NCI-H774 (cell line): ENCODE results near the gene KIF2B.
"Not testable (repeated sequence)": the region's sequence is repeated elsewhere in the genome, so short reads cannot be mapped to it uniquely, and the experiment has no call there.

ENCODE experiments used
- DNase-seq: peaks from one replicate; lab custom pipeline; 2025; lab: John Stamatoyannopoulos, UW

The KIF2B gene, protein sequence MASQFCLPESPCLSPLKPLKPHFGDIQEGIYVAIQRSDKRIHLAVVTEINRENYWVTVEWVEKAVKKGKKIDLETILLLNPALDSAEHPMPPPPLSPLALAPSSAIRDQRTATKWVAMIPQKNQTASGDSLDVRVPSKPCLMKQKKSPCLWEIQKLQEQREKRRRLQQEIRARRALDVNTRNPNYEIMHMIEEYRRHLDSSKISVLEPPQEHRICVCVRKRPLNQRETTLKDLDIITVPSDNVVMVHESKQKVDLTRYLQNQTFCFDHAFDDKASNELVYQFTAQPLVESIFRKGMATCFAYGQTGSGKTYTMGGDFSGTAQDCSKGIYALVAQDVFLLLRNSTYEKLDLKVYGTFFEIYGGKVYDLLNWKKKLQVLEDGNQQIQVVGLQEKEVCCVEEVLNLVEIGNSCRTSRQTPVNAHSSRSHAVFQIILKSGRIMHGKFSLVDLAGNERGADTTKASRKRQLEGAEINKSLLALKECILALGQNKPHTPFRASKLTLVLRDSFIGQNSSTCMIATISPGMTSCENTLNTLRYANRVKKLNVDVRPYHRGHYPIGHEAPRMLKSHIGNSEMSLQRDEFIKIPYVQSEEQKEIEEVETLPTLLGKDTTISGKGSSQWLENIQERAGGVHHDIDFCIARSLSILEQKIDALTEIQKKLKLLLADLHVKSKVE

DNA sequence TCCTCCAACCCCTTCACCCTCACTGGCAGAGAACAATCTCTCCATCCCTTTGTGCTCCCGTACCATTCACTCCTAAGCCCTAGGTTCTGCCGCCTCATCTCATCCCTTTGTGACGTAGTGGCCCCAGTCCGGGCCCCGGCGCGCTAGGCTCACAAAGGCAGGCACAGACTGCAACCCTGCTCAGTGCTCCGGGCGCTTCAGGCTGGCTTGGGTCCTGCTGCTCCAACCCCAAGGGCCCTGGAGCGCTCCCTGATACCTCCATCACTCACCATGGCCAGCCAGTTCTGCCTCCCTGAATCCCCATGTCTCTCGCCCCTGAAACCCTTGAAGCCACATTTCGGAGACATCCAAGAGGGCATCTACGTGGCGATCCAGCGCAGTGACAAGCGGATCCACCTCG is at the start of gene KIF2B:
KIF2B (plus strand) TSS at position 164 of the 400 bp plus-strand sequence; CDS start at position 271, 107 bp downstream.
- DNase-seq: no peak

DNA sequence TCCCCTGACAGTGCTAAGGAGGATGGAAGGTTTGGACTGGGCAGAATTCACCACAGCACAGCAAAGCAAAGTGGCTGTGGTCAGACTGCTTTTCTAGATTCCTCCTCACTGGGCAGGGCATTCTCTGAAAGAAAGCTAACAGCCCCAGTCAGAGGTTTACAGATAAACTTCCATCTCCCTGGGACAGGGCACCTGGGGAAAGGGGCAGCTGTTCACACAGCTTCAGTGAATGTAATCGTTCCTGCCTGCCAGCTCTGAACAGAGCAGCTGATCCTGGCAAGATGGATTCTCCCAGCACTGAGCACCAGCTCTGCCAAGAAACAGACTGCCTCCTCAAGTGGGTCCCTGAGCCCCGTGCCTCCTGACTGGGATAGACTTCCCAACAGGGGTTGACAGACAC is 42.4 kb upstream of the KIF2B start:
- no peak for DNase-seq

DNA sequence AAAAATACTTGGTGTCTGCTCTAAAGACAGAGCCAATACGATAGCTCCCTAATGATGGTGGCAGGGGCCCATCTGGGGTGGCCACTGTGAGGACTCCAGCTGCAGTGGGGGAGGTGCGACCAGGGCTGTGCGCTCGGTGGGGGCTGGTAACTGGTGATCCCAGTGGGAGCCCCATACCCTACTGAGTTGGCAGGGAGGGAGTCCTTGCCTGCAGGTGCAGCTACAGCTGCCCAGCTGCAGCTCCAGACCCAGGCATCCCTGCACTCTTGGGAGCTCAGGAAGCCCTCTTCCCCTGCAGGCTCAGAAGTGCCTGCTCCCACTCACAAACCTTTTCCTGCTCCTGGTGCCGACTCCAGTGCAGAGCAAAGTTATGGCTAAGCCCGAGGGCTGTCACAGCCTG is 31.2 kb upstream of the KIF2B start:
- DNase-seq: no peak

DNA sequence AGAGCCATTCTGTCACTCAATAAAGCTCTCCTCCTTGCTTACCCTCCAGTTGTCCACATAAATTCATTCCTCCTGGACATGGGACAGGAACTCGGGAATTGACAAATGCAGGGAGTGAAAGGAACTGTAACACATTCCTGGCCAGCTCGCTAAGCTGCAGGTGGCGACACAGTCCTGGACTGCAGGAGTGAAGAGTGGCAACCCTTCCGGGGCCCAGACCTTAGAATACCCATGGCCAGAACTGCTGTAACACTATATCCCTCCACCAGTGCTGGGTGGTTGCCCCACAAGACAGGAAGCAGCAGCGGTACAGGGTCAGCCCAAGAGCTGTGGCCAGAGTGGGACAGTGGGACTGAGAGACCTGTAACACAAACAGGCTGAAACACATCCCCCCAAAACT is 30.3 kb upstream of the KIF2B start:
- no peak for DNase-seq

DNA sequence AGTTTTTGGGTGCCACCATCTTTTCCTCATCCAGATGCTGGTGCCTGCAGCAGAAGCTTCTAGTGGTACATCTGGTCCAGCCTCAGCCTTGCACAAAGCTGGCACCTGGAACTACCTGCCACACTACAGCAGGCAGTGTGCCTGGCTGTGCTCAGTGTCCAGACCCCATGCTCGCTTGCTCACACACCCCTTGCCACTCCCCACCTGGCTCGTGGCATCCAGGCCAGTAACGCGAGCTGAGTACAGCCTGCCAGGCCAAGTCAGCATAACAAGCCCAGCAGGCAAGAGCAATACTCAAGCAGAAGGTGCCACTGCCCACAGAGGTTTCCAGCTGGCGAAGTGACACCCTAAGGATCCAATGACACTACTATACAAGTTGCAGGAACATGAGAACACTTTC is 29.7 kb upstream of the KIF2B start:
- DNase-seq: no peak

DNA sequence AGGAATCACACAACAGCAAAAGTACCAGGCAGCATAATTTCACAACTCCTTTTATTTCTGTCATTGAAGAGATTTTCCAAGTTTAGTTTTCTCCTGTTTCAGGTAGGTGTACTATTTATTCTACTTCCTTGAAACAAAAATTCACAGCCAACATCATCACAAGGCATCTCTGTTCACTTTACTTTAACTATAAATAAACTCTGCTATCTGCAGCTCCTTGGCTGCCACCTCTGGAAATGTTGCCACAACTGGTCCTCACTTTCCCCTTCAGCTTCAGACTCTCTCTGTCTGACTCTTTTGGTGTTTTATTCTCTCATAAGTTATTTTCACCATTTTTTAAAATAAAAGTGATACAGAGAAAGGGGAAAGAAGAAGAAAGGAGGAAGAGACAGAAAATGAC is 27.9 kb upstream of the KIF2B start:
- DNase-seq: no peak

DNA sequence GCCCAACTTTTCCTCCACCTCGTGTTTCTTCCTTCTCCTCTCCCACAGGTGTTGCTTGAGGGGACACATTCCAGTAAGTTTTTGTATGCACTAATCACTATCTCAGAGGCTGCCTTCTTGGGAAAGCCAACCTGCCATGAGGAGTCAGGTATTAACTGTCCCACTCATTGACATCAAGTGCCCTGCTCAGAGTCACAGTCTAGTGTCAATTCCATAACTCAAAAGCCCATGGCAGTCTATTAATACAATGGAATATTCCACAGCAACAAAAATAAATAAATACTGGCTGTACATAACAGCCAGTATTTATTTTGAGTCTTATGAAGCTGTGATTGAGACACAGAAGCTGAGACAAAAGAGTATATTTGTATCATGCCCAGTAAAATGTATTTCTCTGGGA is 26.1 kb upstream of the KIF2B start:
- no peak for DNase-seq

DNA sequence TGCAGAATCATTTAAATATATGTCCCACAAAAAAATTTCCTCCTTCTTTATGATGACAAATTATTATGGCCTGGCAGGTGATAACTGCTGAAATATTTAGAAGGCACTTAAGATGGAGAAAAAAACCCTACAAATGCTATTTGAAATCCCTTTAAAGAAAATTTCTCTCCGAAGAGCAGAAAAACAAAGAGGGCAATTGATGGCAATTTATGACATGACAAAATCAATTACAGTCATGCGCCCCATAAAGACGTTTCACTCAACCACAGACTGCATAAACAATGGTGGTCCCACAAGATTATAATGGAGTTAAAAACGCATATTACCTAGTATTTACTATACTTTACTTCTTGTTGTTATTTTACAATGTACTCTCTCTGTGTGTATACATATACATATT is 25.2 kb upstream of the KIF2B start:
- no peak for DNase-seq

DNA sequence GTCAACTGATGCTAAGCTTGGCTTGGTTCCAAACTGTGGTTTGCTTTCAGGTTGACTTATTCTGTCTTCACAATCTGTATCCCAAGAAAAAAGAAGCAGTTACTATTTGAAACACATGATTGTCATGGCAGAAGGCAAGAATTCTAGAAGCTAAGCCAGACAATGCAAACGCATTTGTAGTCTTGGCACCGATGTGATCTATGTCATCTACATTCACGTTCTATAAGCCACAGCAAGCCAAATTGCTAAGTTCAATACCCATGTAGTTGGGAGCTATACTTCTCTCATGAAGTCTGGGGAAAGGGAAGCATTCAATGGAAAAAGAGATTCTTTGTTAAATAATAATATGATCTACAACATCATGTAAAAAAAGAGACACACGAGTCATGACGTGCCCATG is 18.3 kb upstream of the KIF2B start:
- DNase-seq: no peak

DNA sequence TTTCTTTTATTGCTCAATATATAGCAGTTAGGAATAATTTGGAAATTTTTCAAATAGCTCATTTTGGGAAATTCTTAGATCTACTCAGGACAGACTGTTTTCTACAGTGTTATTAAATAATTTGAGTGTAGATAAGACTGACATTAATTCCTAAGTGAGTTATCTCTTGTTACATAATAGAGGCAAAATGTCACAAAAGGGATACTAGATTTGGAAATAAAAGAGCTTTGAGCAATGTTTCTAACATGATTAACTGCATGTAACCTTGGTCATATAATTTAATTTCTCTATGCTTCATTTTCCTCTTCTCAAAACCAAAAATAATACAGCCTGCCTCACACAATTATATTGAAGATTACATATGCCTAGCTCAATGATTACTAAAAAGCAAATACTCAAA is 16.3 kb upstream of the KIF2B start:
- no peak for DNase-seq

DNA sequence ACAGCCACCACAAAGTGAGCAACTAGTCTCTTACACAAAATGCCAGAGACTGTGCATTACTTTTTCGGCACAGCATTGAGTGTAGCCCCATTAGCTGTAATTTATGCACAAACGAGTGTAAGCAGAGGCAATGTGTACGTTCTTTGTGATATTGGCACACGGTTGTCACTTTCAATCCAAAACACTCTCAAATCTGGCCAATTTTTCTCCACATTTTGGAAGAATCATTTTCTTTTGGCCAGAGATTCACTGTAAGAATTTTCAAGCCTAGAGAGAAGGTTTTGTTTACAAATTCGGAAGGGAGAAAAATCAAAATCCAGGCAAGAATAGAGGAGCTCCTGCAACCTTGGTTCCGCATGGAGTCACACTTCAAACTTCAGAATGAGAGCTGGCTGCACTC is 15.4 kb upstream of the KIF2B start:
- DNase-seq: no peak

DNA sequence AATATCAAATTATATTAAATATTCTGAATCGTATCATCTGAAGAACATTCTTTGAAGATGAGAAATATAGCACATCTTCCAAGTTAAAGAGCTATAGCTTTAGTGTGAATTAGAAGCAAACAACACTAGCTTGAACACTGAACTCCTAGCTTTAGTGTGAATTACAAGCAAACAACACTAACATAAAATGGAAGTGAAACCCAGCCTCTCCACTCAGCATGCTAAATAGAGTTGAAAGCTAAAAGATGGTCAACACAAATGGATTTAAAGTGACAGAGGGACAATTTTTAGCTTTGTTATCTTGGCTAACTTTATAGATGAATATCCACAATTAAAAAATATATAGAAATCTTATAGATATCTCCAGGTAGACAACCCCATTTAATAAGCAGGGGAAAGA is 4.5 kb upstream of the KIF2B start:
- no peak for DNase-seq

DNA sequence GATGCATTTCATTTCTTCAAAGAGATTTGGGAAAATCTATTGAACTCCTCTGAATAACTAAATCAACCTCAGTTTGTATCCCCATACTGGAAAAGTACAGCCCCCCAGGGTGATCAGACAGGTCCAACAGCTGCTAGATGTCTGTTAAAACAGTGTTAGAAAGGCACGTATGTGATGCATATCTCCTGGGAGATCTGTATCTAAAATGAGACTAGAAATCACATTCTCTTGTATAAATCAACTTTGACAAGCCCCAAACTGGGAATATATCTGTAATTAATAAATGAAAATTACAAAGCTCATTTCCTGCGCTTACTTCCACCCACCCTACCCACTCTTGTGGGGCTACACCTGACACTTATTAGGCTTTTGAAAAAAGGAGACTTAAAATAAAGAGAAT is 3.8 kb upstream of the KIF2B start:
- DNase-seq: no peak

DNA sequence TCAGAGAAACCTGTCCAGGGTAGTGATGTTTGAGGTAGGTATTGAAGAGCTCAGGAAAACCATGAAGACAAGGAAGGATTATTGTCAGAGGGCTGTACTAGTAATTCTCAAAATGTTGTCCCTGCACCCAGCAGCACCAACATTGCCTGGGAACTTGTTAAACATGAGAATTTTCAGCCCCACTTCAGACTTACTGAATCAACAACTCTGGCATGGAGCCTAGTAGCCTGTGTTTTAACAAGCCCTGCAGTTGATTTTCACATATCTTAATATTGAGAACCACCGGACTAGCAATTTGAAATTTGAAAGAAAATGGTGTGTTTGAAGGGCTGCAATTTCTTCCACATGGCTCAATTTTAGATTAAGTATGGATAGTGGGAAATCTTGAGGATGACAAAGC is 2.8 kb upstream of the KIF2B start:
- no peak for DNase-seq

DNA sequence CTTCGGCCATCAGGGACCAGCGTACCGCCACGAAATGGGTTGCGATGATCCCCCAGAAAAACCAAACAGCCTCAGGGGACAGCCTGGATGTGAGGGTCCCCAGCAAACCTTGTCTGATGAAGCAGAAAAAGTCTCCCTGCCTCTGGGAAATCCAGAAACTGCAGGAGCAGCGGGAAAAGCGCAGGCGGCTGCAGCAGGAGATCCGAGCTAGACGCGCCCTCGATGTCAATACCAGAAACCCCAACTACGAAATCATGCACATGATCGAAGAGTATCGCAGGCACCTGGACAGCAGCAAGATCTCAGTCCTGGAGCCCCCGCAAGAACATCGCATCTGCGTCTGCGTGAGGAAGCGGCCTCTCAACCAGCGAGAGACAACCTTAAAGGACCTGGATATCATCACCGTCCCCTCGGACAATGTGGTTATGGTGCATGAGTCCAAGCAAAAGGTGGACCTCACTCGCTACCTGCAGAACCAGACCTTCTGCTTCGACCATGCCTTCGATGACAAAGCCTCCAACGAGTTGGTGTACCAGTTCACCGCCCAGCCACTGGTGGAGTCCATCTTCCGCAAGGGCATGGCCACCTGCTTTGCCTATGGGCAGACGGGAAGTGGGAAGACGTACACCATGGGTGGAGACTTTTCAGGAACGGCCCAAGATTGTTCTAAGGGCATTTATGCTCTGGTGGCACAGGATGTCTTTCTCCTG is 769 bp downstream of the KIF2B start:
- no peak for DNase-seq

DNA sequence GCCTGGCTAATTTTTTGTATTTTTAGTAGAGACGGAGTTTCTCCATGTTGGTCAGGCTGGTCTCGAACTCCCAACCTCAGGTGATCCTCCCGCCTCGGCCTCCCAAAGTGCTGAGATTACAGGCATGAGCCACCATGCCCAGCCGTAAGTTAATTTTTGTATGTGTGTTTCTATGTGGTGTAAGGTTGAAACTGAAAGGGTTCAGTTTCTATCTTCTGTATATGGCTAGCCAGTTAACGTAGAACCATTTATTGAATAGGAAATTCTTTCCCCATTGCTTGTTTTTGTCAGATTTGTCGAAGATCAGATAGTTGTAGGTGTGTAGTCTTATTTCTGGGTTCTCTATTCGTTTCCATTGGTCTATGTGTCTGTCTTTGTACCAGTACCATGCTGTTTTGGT is 12.0 kb downstream of the KIF2B start:
- not testable (repeated sequence) for DNase-seq

DNA sequence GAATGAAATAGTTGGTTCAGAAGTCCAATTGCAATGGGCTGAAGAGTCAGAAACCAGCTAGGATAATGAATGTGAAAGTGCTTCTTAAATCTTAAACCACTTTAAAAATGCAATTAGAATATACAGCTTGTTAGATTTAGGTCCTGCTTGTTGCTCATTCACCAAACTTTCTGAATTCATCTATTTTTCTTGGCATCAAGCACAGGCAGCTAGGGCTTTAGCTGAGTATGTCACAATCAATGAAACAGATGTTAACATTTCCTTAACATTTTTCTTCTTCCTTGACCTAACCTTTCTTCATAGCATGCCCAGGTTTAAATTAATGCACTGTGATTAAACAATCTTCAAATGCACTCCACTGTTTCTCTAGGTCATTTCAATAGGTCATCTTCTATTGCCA is 14.4 kb downstream of the KIF2B start:
- no peak for DNase-seq

DNA sequence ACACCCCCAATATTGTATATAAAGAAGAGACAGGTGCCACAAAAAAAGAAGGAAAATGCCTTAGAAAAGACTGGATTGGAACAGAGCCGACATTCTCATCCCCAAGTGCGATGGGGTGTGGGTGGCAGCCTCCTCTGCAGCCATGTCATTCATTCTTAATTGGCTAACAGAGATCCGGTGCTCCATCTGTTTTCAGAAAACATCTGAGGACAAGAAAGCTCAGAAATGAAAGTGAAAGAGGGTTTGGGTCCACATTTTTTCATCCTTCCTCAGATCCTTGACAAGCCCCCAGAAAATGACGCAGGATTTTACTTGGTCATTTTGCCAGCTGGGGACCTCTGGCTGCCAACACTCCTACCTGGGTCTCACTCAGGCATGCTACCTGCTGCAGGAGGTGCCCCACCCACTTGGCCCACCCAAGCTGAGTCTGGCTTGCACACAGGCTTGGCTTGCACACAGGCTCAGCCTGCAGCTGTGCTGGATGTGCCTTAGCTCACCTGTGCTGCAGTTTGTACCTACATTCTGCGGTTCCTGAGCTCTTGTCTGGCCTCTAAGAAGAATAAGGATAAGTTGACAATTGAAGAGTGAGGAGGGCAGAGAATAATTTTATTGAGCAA is 21.9 kb downstream of the KIF2B start:
- DNase-seq: no peak

DNA sequence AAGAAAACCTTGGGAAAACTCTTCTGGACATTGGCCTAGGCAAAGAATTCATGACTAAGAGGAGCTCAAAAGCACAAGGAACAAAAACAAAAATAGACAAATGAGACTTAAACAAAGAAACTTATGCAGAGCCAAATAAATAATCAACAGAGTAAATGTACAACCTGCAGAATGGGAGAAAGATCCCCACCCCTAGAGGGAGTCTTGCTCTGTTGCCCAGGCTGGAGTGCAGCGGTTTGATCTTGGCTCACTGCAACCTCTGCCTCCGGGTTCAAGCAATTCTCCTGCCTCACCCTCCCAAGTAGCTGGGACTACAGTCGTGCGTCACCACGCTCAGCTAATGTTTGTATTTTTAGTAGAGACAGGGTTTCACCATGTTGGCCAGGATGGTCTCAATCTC is 48.4 kb downstream of the KIF2B start:
- not testable (repeated sequence) for DNase-seq
